ENCODE results near the gene MYCBP. TPM values are rescaled to one million over a fixed set of nuclear protein-coding genes. Genes with fewer than 3 reads are reported as not detected.

The MYCBP gene
- total RNA-seq, 3 donors from 2014 or later: 9.1 to 36.1 (median 15.1) TPM

DNA sequence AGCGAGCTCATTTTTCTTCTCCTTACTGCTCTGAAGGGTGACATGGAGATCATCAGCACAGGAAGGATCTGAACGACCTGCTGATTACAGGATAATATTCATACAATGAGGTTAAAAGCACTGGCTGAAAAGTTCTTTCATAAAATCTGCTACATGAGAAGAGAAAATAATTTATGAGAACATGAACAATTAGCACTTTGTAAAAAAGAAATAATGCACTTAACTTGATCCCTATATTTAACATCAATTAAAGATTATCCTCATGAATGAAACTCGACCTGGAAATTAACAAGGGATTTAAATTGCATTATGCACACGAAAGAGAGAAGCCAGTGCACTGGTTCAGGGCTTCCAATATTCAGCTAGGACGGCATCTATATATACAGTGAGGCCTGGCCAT, 60.2 kb downstream of the MYCBP start:
- peaks cover 0 to 17% of the 10 kb centered on the region in 2 donors for H3K27me3 ChIP-seq
- intact Hi-C loops (cut with DNase I; ENCODE audit: low total_unique reads): no loop called here
- H3K4me3 ChIP-seq: no peak overlapping the region
- no peaks in the 10 kb centered on the region for H3K9me3 ChIP-seq
- no peaks in the 10 kb centered on the region for H3K36me3 ChIP-seq
- H3K27ac ChIP-seq: no peak overlapping the region
- TF ChIP-seq POLR2A (IDR thresholded peaks at IDR 0.05): no peak
- TF ChIP-seq, protein P1, sequence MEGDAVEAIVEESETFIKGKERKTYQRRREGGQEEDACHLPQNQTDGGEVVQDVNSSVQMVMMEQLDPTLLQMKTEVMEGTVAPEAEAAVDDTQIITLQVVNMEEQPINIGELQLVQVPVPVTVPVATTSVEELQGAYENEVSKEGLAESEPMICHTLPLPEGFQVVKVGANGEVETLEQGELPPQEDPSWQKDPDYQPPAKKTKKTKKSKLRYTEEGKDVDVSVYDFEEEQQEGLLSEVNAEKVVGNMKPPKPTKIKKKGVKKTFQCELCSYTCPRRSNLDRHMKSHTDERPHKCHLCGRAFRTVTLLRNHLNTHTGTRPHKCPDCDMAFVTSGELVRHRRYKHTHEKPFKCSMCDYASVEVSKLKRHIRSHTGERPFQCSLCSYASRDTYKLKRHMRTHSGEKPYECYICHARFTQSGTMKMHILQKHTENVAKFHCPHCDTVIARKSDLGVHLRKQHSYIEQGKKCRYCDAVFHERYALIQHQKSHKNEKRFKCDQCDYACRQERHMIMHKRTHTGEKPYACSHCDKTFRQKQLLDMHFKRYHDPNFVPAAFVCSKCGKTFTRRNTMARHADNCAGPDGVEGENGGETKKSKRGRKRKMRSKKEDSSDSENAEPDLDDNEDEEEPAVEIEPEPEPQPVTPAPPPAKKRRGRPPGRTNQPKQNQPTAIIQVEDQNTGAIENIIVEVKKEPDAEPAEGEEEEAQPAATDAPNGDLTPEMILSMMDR (IDR thresholded peaks at IDR 0.05): no peak
- TF ChIP-seq POLR2AphosphoS5 (IDR thresholded peaks at IDR 0.05): no peak
- H3K4me1 ChIP-seq: no peaks in the 10 kb centered on the region
- DNase-seq (ENCODE audit: low spot score in 2 of 2): no peak

Other genes with a start within 250 kb of the MYCBP start
- gene RRAGC, start 13.6 kb downstream of the MYCBP start, total RNA-seq: 10 to 100 TPM; 19.2 to 34.9 (median 19.7) TPM
- not detected for gene GJA9, start 8.2 kb upstream of the MYCBP start, total RNA-seq
- gene RHBDL2, start 68.5 kb upstream of the MYCBP start, total RNA-seq: 1 to 10 TPM in 1 of 3 donors, under 1 TPM in 2; 0.16 to 1.6 (median 0.33) TPM
- gene AKIRIN1, start 117.9 kb upstream of the MYCBP start, total RNA-seq: 10 to 100 TPM; 34.7 to 35.1 (median 34.8) TPM
- 100 to 1,000 TPM; 299 to 582 (median 393) TPM for gene NDUFS5, start 153.0 kb upstream of the MYCBP start, total RNA-seq